ENCODE results near the gene CABP2.

Gene CABP2

DNA sequence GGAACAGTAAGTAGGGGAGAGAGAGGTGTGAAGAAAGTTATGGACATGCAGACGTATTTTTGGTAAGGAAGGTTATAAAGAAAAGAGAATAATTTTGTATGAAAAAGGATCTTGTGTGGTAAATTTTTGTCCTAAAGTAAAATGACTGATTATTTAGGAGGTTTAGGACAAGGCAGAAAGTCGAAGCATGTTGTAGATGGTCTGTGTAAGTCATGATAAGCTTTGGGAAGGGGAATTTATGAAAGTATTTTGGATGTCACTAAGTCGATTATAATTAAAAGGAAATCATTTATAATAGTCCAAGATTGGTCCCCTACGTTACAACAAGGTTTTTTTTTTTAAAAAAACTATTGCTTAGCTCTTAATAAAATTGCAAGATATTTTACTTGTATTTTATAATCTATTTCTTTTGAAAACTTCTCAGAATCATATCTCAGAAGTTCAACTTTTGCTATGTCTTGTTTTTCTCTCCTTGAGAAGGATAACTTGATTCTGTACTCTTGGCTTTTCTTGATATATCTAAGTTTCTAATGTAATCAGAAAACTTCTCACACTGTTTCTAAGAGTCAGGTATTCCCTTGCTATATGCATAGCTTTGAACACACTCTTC is 10.9 kb upstream of the CABP2 start:
- Mint-ChIP-seq H3K27me3 (ENCODE audit: low read depth, poor library complexity) (peaks cover 7% of the 10 kb centered on the region), H3K27ac (no peak overlapping the region), H3K36me3 (ENCODE audit: low read depth) (no peaks in the 10 kb centered on the region), H3K9me3 (peaks cover 53% of the 10 kb centered on the region), H3K4me3 (no peak overlapping the region), H3K4me1 (peaks cover 3% of the 10 kb centered on the region)
- TF ChIP-seq, protein P1, sequence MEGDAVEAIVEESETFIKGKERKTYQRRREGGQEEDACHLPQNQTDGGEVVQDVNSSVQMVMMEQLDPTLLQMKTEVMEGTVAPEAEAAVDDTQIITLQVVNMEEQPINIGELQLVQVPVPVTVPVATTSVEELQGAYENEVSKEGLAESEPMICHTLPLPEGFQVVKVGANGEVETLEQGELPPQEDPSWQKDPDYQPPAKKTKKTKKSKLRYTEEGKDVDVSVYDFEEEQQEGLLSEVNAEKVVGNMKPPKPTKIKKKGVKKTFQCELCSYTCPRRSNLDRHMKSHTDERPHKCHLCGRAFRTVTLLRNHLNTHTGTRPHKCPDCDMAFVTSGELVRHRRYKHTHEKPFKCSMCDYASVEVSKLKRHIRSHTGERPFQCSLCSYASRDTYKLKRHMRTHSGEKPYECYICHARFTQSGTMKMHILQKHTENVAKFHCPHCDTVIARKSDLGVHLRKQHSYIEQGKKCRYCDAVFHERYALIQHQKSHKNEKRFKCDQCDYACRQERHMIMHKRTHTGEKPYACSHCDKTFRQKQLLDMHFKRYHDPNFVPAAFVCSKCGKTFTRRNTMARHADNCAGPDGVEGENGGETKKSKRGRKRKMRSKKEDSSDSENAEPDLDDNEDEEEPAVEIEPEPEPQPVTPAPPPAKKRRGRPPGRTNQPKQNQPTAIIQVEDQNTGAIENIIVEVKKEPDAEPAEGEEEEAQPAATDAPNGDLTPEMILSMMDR (IDR thresholded peaks at IDR 0.05), result no peak
- no peak for DNase-seq

DNA sequence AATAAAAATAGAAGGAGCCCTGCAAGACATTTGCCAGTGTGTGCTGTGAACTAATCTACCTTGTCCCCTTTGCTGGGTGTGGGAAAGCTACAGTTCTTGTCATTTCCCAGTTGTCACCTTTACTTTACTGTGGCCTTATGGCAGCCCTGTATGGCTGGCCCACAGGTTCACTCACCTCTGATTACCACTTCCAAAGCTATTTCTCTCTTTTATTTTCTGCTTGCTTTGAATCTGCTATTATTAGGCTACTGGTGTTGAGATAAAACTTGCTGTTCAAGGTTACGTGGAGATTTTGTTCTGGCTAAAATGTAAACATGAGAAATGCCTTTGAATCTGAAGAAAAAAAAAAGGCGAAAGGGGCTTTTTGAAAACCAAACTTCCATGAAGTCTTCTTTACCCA is 9.6 kb upstream of the CABP2 start:
- no peaks in the 10 kb centered on the region for H3K36me3 Mint-ChIP-seq (ENCODE audit: low read depth)
- H3K27ac Mint-ChIP-seq, result no peak overlapping the region
- H3K9me3 Mint-ChIP-seq, result peaks cover 47% of the 10 kb centered on the region
- TF ChIP-seq, protein P1 (IDR thresholded peaks at IDR 0.05), result no peak
- H3K27me3 Mint-ChIP-seq (ENCODE audit: low read depth, poor library complexity), result peaks cover 4% of the 10 kb centered on the region
- no peak for DNase-seq
- peaks cover 5% of the 10 kb centered on the region for H3K4me1 Mint-ChIP-seq
- no peak overlapping the region for H3K4me3 Mint-ChIP-seq

GRCh38 chr11:67530282-67530592 is 7.0 kb upstream of the CABP2 start:
- DNase-seq, result no peak
- Mint-ChIP-seq H3K4me1 (peaks cover 9% of the 10 kb centered on the region), H3K4me3 (no peak overlapping the region), H3K27me3 (ENCODE audit: low read depth, poor library complexity) (peaks cover 4% of the 10 kb centered on the region), H3K27ac (no peak overlapping the region), H3K9me3 (peaks cover 29% of the 10 kb centered on the region), H3K36me3 (ENCODE audit: low read depth) (no peaks in the 10 kb centered on the region)
- TF ChIP-seq, protein P1 (IDR thresholded peaks at IDR 0.05), result no peak

DNA sequence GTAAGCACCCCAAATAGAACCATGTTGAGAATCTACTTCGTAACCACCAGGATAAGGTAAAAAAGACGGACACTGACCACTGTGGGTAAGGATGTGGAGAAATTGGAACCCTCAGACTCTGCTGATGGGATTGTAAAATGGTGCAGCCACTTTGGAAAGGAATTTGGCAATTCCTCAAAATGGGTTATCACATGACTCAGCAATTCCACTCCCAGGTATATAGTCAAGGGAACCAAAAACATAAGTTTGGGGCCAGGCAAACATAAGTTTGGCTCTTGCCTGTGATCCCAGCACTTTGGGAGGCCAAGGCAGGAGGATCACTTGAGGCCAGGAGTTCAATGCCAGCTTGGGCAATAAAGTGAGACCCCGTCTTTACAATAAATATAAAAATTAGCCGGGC is 5.1 kb upstream of the CABP2 start:
- H3K27ac Mint-ChIP-seq, result no peak overlapping the region
- H3K27me3 Mint-ChIP-seq (ENCODE audit: low read depth, poor library complexity), result peaks cover 4% of the 10 kb centered on the region
- peaks cover 14% of the 10 kb centered on the region for H3K9me3 Mint-ChIP-seq
- H3K4me3 Mint-ChIP-seq, result no peak overlapping the region
- no peak for DNase-seq
- H3K36me3 Mint-ChIP-seq (ENCODE audit: low read depth), result no peaks in the 10 kb centered on the region
- TF ChIP-seq, protein P1 (IDR thresholded peaks at IDR 0.05), result no peak
- peaks cover 20% of the 10 kb centered on the region for H3K4me1 Mint-ChIP-seq

GRCh38 chr11:67525275-67525976 is 2.2 kb upstream of the CABP2 start:
- no peak overlapping the region for H3K4me3 Mint-ChIP-seq
- no peak for DNase-seq
- TF ChIP-seq, protein P1 (IDR thresholded peaks at IDR 0.05), result no peak
- peaks cover 20% of the 10 kb centered on the region for H3K4me1 Mint-ChIP-seq
- peak overlapping the region; percentile 60 for H3K27ac Mint-ChIP-seq
- peaks cover 7% of the 10 kb centered on the region for H3K27me3 Mint-ChIP-seq (ENCODE audit: low read depth, poor library complexity)
- H3K9me3 Mint-ChIP-seq, result no peaks in the 10 kb centered on the region
- H3K36me3 Mint-ChIP-seq (ENCODE audit: low read depth), result no peaks in the 10 kb centered on the region

GRCh38 chr11:67524480-67524808 is 1.2 kb upstream of the CABP2 start:
- peaks cover 7% of the 10 kb centered on the region for H3K27me3 Mint-ChIP-seq (ENCODE audit: low read depth, poor library complexity)
- H3K4me1 Mint-ChIP-seq, result peaks cover 19% of the 10 kb centered on the region
- no peak overlapping the region for H3K4me3 Mint-ChIP-seq
- TF ChIP-seq, protein P1 (IDR thresholded peaks at IDR 0.05), result no peak
- H3K36me3 Mint-ChIP-seq (ENCODE audit: low read depth), result no peaks in the 10 kb centered on the region
- no peaks in the 10 kb centered on the region for H3K9me3 Mint-ChIP-seq
- no peak for DNase-seq
- H3K27ac Mint-ChIP-seq, result peak overlapping the region; percentile 15
